CD14-positive monocyte (primary cell): Measurements from ENCODE around the gene COX15. TPM values are rescaled to one million over a fixed set of nuclear protein-coding genes. Genes with fewer than 3 reads are reported as not detected.

ENCODE experiments used
- DNase-seq, 3 donors: peaks; one replicate each; pipeline ENCODE4 v3.0.0-alpha.2; 2011 to 2022
- H2AFZ ChIP-seq: 2 replicates; pipeline ENCODE4 v1.6.0; 2012; ENCODE audit warnings: mild to moderate bottlenecking, low read depth, low read length, inconsistent platforms; ENCODE audit not compliant: insufficient read depth, poor library complexity, severe bottlenecking
- H3K27ac ChIP-seq, 2 donors: 1 replicate in 1 of 2; 2 replicates in 1 of 2; pipeline ENCODE4 v1.5.1; 2012 to 2013; ENCODE audit warnings: low read length in 2 of 2, control low read depth in 1 of 2, inconsistent platforms in 1 of 2, low read depth in 1 of 2, mild to moderate bottlenecking in 1 of 2
- H3K27me3 ChIP-seq, 2 donors: one replicate each; pipeline versions ENCODE4 v1.6.0 to v1.6.1; 2011 to 2013; ENCODE audit warnings: low read length in 2 of 2; ENCODE audit not compliant: control insufficient read depth in 2 of 2, insufficient read depth in 2 of 2
- H3K36me3 ChIP-seq, 2 donors: replicated peaks in 1 of 2; 1 replicate in 1 of 2; 2 replicates in 1 of 2; pipeline versions ENCODE4 v1.5.1 to v1.6.1; 2012 to 2013; ENCODE audit warnings: low read length in 2 of 2, control low read depth in 1 of 2, inconsistent platforms in 1 of 2, mild to moderate bottlenecking in 1 of 2; ENCODE audit not compliant: insufficient read depth in 2 of 2, control insufficient read depth in 1 of 2
- H3K4me1 ChIP-seq, 2 donors: 1 replicate in 1 of 2; 2 replicates in 1 of 2; pipeline versions ENCODE4 v1.5.1 to v1.6.1; 2012 to 2013; ENCODE audit warnings: low read length in 2 of 2, control low read depth in 1 of 2, inconsistent platforms in 1 of 2, mild to moderate bottlenecking in 1 of 2, moderate library complexity in 1 of 2; ENCODE audit not compliant: insufficient read depth in 2 of 2, control insufficient read depth in 1 of 2
- H3K4me2 ChIP-seq: replicated peaks from 2 replicates; pipeline ENCODE3; 2012; ENCODE audit warnings: low read length, moderate library complexity, mild to moderate bottlenecking; ENCODE audit not compliant: poor library complexity, severe bottlenecking; ENCODE audit errors: extremely low read depth
- H3K4me3 ChIP-seq, 3 experiments: fragments of 200-600 bp in 1 of 3; sonication (generic) in 1 of 3; replicated peaks in 1 of 3; 1 replicate in 2 of 3; 2 replicates in 1 of 3; pipeline ENCODE4 v1.5.1; 2011 to 2013; ENCODE audit warnings: low read length in 3 of 3, mild to moderate bottlenecking in 3 of 3, control low read depth in 2 of 3, low read depth in 2 of 3, inconsistent platforms in 1 of 3, moderate library complexity in 1 of 3
- H3K79me2 ChIP-seq: 2 replicates; pipeline ENCODE4 v1.6.0; 2012; ENCODE audit warnings: mild to moderate bottlenecking, control low read depth, inconsistent platforms, low read length, moderate library complexity; ENCODE audit not compliant: insufficient read depth
- H3K9ac ChIP-seq: 2 replicates; pipeline ENCODE4 v1.6.0; 2017; ENCODE audit warnings: low read length, mild to moderate bottlenecking; ENCODE audit not compliant: insufficient read depth, poor library complexity, severe bottlenecking
- H3K9me3 ChIP-seq, 2 donors: replicated peaks in 1 of 2; 1 replicate in 1 of 2; 2 replicates in 1 of 2; pipeline versions ENCODE4 v1.5.1 to v1.6.1; 2012 to 2013; ENCODE audit warnings: low read length in 2 of 2, control low read depth in 1 of 2; ENCODE audit not compliant: control insufficient read depth in 1 of 2, insufficient read depth in 1 of 2
- H4K20me1 ChIP-seq: 2 replicates; pipeline ENCODE4 v1.6.0; 2012; ENCODE audit warnings: mild to moderate bottlenecking, low read length, control low read depth, moderate library complexity; ENCODE audit not compliant: insufficient read depth
- H3K27ac Mint-ChIP-seq, 7 donors: one replicate each; pipeline ENCODE4 v1.8.0; 2020; ENCODE audit warnings: mild to moderate bottlenecking in 7 of 7, mixed read lengths in 7 of 7, moderate library complexity in 6 of 7, inconsistent platforms in 2 of 7
- H3K27me3 Mint-ChIP-seq, 3 donors: one replicate each; pipeline ENCODE4 v1.8.0; 2021 to 2022; ENCODE audit warnings: low read depth in 3 of 3, mild to moderate bottlenecking in 3 of 3, mixed read lengths in 3 of 3, moderate library complexity in 3 of 3, inconsistent platforms in 1 of 3
- H3K36me3 Mint-ChIP-seq, 2 donors: one replicate each; pipeline ENCODE4 v1.8.0; 2020; ENCODE audit warnings: mixed read lengths in 2 of 2, inconsistent platforms in 1 of 2, mild to moderate bottlenecking in 1 of 2
- H3K4me1 Mint-ChIP-seq: one replicate; pipeline ENCODE4 v1.8.0; 2020; ENCODE audit warnings: mild to moderate bottlenecking, mixed read lengths
- H3K4me3 Mint-ChIP-seq, 2 donors: one replicate each; pipeline ENCODE4 v1.8.0; 2020; ENCODE audit warnings: mild to moderate bottlenecking in 2 of 2, mixed read lengths in 2 of 2, moderate library complexity in 1 of 2
- H3K9me3 Mint-ChIP-seq, 7 donors: one replicate each; pipeline ENCODE4 v1.8.0; 2020 to 2022; ENCODE audit warnings: mixed read lengths in 7 of 7, mild to moderate bottlenecking in 6 of 7, moderate library complexity in 6 of 7, inconsistent platforms in 2 of 7
- WGBS: methylation state at CpG from one replicate; pipeline ENCODE4 v1.1.5; 2013; ENCODE audit warnings: missing lambda C conversion rate; ENCODE audit not compliant: insufficient coverage; 5-methylcytosine and 5-hydroxymethylcytosine counted together
- intact Hi-C, 2 donors: fragments of 100-400 bp; cut with micrococcal nuclease; formaldehyde crosslinking; loops; one replicate each; pipeline versions ENCODE4 v1.15.0 to v1.15.1; 2023
- polyA plus RNA-seq, 3 donors: library from polyadenylated mRNA; depleted of rRNA in 1 of 3; unstranded in 2 of 3; stranded (reverse) in 1 of 3; fragments of 300-500 nt in 2 of 3; fragments of >200 nt in 1 of 3; fragmentation: Illumina TruSeq in 2 of 3; gene quantifications; 1 replicate in 2 of 3; 2 replicates in 1 of 3; pipeline ENCODE4 v1.2.3, GENCODE V29; 2012 to 2021
- TF ChIP-seq, protein P1 (sequence below): fragments of 200-600 bp; IDR thresholded peaks from one replicate; pipeline ENCODE4 v1.8.0; 2022; ENCODE audit warnings: antibody characterized with exemption, mild to moderate bottlenecking

COX15 gene
- polyA plus RNA-seq, 3 donors = 10.6 to 37.6 (median 35.7) TPM

DNA sequence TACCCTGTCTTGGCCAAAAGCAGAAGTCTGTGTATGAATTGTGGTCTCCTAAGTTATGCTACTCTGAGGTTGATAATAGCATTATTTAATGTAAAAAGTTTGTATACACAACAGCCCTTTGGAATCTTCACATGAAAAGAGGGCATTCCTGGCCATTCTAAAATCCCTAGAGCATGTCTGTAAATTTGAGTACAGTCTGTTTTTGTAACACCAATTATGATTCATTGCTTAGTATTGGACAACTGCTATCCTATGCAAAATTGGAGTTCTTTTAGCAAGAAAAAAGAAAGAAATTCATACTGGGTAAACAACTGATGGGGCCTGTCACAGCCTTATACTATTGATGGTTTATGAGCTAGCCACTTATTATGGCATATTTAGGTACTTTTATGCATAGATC, 10.3 kb upstream of the COX15 start:
- intact Hi-C loops = no loop called here
- H3K36me3 ChIP-seq = peaks cover 90 to 97% of the 10 kb centered on the region in 2 donors
- peaks cover 6% of the 10 kb centered on the region for H4K20me1 ChIP-seq
- peaks cover 79 to 90% of the 10 kb centered on the region in 2 donors for H3K36me3 Mint-ChIP-seq
- H3K4me2 ChIP-seq = no peak overlapping the region
- no peak overlapping the region for H2AFZ ChIP-seq
- H3K4me3 Mint-ChIP-seq = no peak overlapping the region
- peaks cover 0 to 10% of the 10 kb centered on the region in 2 donors for H3K9me3 ChIP-seq
- H3K27me3 ChIP-seq = no peaks in the 10 kb centered on the region
- peaks cover 2% of the 10 kb centered on the region for H3K4me1 Mint-ChIP-seq
- no peak overlapping the region for H3K9ac ChIP-seq
- H3K4me3 ChIP-seq = no peak overlapping the region
- no peaks in the 10 kb centered on the region for H3K79me2 ChIP-seq
- no peaks in the 10 kb centered on the region for H3K4me1 ChIP-seq
- TF ChIP-seq, protein P1, sequence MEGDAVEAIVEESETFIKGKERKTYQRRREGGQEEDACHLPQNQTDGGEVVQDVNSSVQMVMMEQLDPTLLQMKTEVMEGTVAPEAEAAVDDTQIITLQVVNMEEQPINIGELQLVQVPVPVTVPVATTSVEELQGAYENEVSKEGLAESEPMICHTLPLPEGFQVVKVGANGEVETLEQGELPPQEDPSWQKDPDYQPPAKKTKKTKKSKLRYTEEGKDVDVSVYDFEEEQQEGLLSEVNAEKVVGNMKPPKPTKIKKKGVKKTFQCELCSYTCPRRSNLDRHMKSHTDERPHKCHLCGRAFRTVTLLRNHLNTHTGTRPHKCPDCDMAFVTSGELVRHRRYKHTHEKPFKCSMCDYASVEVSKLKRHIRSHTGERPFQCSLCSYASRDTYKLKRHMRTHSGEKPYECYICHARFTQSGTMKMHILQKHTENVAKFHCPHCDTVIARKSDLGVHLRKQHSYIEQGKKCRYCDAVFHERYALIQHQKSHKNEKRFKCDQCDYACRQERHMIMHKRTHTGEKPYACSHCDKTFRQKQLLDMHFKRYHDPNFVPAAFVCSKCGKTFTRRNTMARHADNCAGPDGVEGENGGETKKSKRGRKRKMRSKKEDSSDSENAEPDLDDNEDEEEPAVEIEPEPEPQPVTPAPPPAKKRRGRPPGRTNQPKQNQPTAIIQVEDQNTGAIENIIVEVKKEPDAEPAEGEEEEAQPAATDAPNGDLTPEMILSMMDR = no peak
- peaks cover 0 to 13% (median 7%) of the 10 kb centered on the region in 7 donors for H3K9me3 Mint-ChIP-seq
- H3K27ac Mint-ChIP-seq = no peak overlapping the region
- no peak for DNase-seq
- no peaks in the 10 kb centered on the region for H3K27me3 Mint-ChIP-seq
- H3K27ac ChIP-seq = no peak overlapping the region

DNA sequence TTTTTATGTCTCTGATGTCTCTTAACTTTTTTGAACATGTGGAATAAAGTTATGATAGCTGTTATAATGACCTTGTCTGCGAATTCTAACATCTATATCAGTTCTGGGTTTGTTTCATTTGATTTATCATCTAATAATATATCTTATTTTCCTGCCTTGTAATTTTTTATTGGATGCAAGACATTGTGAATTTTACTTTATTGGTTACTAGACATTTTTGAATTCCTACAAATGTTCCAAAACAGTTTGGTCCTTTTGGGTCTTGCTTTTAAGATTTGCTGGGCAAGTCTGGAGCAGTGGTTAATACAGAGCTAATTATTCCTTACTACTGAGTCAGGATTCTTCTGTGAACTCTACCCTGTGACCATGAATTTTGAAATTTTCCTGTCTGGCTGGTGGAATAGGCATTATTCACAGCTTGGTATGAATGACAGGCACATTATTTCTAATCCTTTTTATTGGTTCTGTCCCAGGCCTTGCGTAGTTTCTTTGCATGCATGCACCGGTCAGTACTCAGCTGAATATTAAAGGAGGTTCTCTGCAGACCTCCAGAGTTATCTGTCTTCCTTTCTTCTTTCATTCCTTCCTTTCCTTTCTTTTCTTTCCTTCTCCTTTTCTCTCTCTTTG, 9.1 kb upstream of the COX15 start:
- Mint-ChIP-seq H3K9me3 (peaks cover 0 to 13% (median 7%) of the 10 kb centered on the region in 7 donors), H3K36me3 (peaks cover 82 to 92% of the 10 kb centered on the region in 2 donors), H3K27ac (no peak overlapping the region), H3K4me1 (peaks cover 2% of the 10 kb centered on the region), H3K27me3 (no peaks in the 10 kb centered on the region), H3K4me3 (no peak overlapping the region)
- Histone ChIP-seq H3K27me3 (no peaks in the 10 kb centered on the region), H3K9me3 (peaks cover 0 to 10% of the 10 kb centered on the region in 2 donors), H2AFZ (no peak overlapping the region), H3K36me3 (peaks cover 89 to 100% of the 10 kb centered on the region in 2 donors), H3K4me3 (no peak overlapping the region), H3K79me2 (no peaks in the 10 kb centered on the region), H3K27ac (no peak overlapping the region), H3K9ac (no peak overlapping the region), H3K4me1 (no peaks in the 10 kb centered on the region), H4K20me1 (peaks cover 6% of the 10 kb centered on the region), H3K4me2 (no peak overlapping the region)
- TF ChIP-seq, protein P1 = no peak
- no CpG with 5 or more reads among the region's 3 CpGs for WGBS
- DNase-seq = no peak
- intact Hi-C loops = no loop called here
